ENCODE data around the gene GOLGA6A.

Gene GOLGA6A

GRCh38 chr15:74130155-74130848 lies 48.0 kb upstream of the GOLGA6A start, which contains the start of gene ISLR2 (continued):
- TF ChIP-seq ATF2 (tag by site-specific recombination; IDR thresholded peaks at IDR 0.05; ENCODE audit: low read depth), result no peak
- TF ChIP-seq ZNF626 (tag by site-specific recombination; IDR thresholded peaks at IDR 0.05), result no peak
- TF ChIP-seq ZSCAN30 (tag by site-specific recombination; IDR thresholded peaks at IDR 0.05), result no peak
- TF ChIP-seq ZFP37 (tag by site-specific recombination; IDR thresholded peaks at IDR 0.05), result no peak
- TF ChIP-seq ZNF239 (tag by site-specific recombination; IDR thresholded peaks at IDR 0.05), result no peak
- no peak for TF ChIP-seq ZNF184 (tag by site-specific recombination; IDR thresholded peaks at IDR 0.05)
- TF ChIP-seq ZNF521 (tag by site-specific recombination; IDR thresholded peaks at IDR 0.05), result no peak
- no peak for TF ChIP-seq ZXDB (tag by site-specific recombination; IDR thresholded peaks at IDR 0.05)
- TF ChIP-seq ZNF148 (tag by site-specific recombination; IDR thresholded peaks at IDR 0.05; ENCODE audit: borderline replicate concordance), result no peak
- no peak for TF ChIP-seq ZNF449 (tag by site-specific recombination; IDR thresholded peaks at IDR 0.05)
- no peak for TF ChIP-seq ZNF530 (tag by site-specific recombination; IDR thresholded peaks at IDR 0.05; ENCODE audit: low read depth)
- no peak for TF ChIP-seq PBX3 (CRISPR knock-in tag; IDR thresholded peaks at IDR 0.05)
- no peak for TF ChIP-seq ZNF292 (tag by site-specific recombination; IDR thresholded peaks at IDR 0.05; ENCODE audit: borderline replicate concordance, low read depth)
- TF ChIP-seq ZNF175 (tag by site-specific recombination; IDR thresholded peaks at IDR 0.05), result no peak
- no peak for TF ChIP-seq ZNF266 (tag by site-specific recombination; IDR thresholded peaks at IDR 0.05; ENCODE audit: low read depth)
- no peak for TF ChIP-seq BCL11B (tag by site-specific recombination; IDR thresholded peaks at IDR 0.05; ENCODE audit: low read depth)
- TF ChIP-seq ZNF658 (tag by site-specific recombination; IDR thresholded peaks at IDR 0.05), result no peak
- TF ChIP-seq ZNF561 (tag by site-specific recombination; IDR thresholded peaks at IDR 0.05; ENCODE audit: borderline replicate concordance), result no peak
- TF ChIP-seq ZNF514 (tag by site-specific recombination; IDR thresholded peaks at IDR 0.05), result no peak
- TF ChIP-seq ZNF580 (tag by site-specific recombination; IDR thresholded peaks at IDR 0.05), result no peak
- no peak for TF ChIP-seq ZNF221 (tag by site-specific recombination; IDR thresholded peaks at IDR 0.05; ENCODE audit: borderline replicate concordance)
- no peak for TF ChIP-seq ZNF596 (tag by site-specific recombination; IDR thresholded peaks at IDR 0.05)
- no peak for TF ChIP-seq OSR2 (tag by site-specific recombination; IDR thresholded peaks at IDR 0.05)
- peak; percentile 91 for TF ChIP-seq ZBTB8A (tag by site-specific recombination; IDR thresholded peaks at IDR 0.05)
- TF ChIP-seq ZNF423 (tag by site-specific recombination; IDR thresholded peaks at IDR 0.05), result peak; percentile 16; the same call in 1 of the 2 replicates
- TF ChIP-seq HIC1 (tag by site-specific recombination; IDR thresholded peaks at IDR 0.05), result no peak
- TF ChIP-seq ZNF398 (tag by site-specific recombination; IDR thresholded peaks at IDR 0.05), result peak; percentile 84
- TF ChIP-seq SP7 (tag by site-specific recombination; IDR thresholded peaks at IDR 0.05), result peak; percentile 73; the same call in 1 of the 2 replicates
- no peak for TF ChIP-seq ZNF146 (tag by site-specific recombination; IDR thresholded peaks at IDR 0.05)
- no peak for TF ChIP-seq ZNF529 (tag by site-specific recombination; IDR thresholded peaks at IDR 0.05; ENCODE audit: insufficient replicate concordance)

All from HEK293 (cell line).